Gastroesophageal sphincter (tissue), 4 donors: ENCODE results near the gene SPC25. TPM values are rescaled to one million over a fixed set of nuclear protein-coding genes. Genes with fewer than 3 reads are reported as not detected.

Experiments
- ATAC-seq: fragments of 150-250 bp; one replicate; pipeline ENCODE4 v1.9.1; 2016; ENCODE audit warnings: mild to moderate bottlenecking, moderate library complexity
- H3K27ac ChIP-seq, 4 donors: fragments of 200-600 bp; sonication (generic) in 3 of 4; 1 replicate in 3 of 4; 2 replicates in 1 of 4; pipeline ENCODE4 v1.5.1; 2016 to 2019
- H3K27me3 ChIP-seq: fragments of 200-600 bp; sonication (generic); one replicate; pipeline ENCODE4 v1.5.1; 2019
- H3K36me3 ChIP-seq, 2 donors: fragments of 200-600 bp; sonication (generic); one replicate each; pipeline ENCODE4 v1.5.1; 2019; ENCODE audit warnings: control low read depth in 1 of 2
- H3K4me1 ChIP-seq, 3 donors: fragments of 200-600 bp; sonication (generic); 1 replicate in 2 of 3; 2 replicates in 1 of 3; pipeline ENCODE4 v1.5.1; 2016 to 2019; ENCODE audit warnings: control low read depth in 2 of 3
- H3K4me3 ChIP-seq, 2 donors: fragments of 200-600 bp; sonication (generic); one replicate each; pipeline ENCODE4 v1.5.1; 2019; ENCODE audit warnings: mild to moderate bottlenecking in 1 of 2, moderate library complexity in 1 of 2
- H3K9me3 ChIP-seq, 3 donors: fragments of 200-600 bp; sonication (generic); one replicate each; pipeline ENCODE4 v1.5.1; 2017 to 2019; ENCODE audit warnings: control low read depth in 2 of 3
- CTCF ChIP-seq, 4 experiments: fragments of 200-600 bp in 2 of 4; fragments of 450-650 bp in 2 of 4; sonication (generic) in 1 of 4; IDR thresholded peaks; one replicate each; pipeline ENCODE4 v1.5.1; 2017 to 2019; ENCODE audit warnings: antibody characterized with exemption in 4 of 4, mild to moderate bottlenecking in 2 of 4, moderate library complexity in 2 of 4
- EP300 ChIP-seq: sonication (generic); formaldehyde crosslinking; IDR thresholded peaks from one replicate; pipeline ENCODE4 v1.6.1; 2017; ENCODE audit warnings: antibody characterized with exemption, mild to moderate bottlenecking
- POLR2A ChIP-seq, 2 donors: fragments of 450-650 bp; IDR thresholded peaks; one replicate each; pipeline ENCODE4 v1.6.1; 2017; ENCODE audit warnings: antibody characterized with exemption in 2 of 2, mild to moderate bottlenecking in 2 of 2, moderate library complexity in 1 of 2
- POLR2AphosphoS5 ChIP-seq: sonication (generic); formaldehyde crosslinking; IDR thresholded peaks from one replicate; pipeline ENCODE4 v1.6.1; 2017; ENCODE audit warnings: antibody characterized with exemption
- WGBS, 2 donors: methylation state at CpG; one replicate each; pipeline ENCODE4 v1.1.5; 2018; ENCODE audit warnings: low coverage in 1 of 2; 5-methylcytosine and 5-hydroxymethylcytosine counted together
- total RNA-seq, 4 donors: library from RNA; depleted of rRNA; stranded (reverse); fragments of >200 nt; gene quantifications; one replicate each; pipeline ENCODE4 v1.1.0, GENCODE V29; 2016

The SPC25 gene
- total RNA-seq, 4 donors from 2014 or later, result not detected

GRCh38 chr2:168850846-168851245 is 39.4 kb downstream of the SPC25 start:
- TF ChIP-seq CTCF (IDR thresholded peaks at IDR 0.05) (no peak), POLR2A (IDR thresholded peaks at IDR 0.05) (no peak), EP300 (no peak), POLR2AphosphoS5 (no peak)
- no peak for ATAC-seq
- no peaks in the 10 kb centered on the region for H3K4me1 ChIP-seq

GRCh38 chr2:168849610-168850009 is 40.6 kb downstream of the SPC25 start:
- H3K4me1 ChIP-seq, result no peaks in the 10 kb centered on the region
- TF ChIP-seq CTCF (IDR thresholded peaks at IDR 0.05), result peak in 1 of 4 experiments; percentile 37
- TF ChIP-seq POLR2A (IDR thresholded peaks at IDR 0.05), result no peak
- no peak for ATAC-seq
- H3K4me3 ChIP-seq, result no peak overlapping the region
- 57 to 60% methylated on average over 1 to 2 of the region's 2 CpGs for WGBS, 2 donors
- no peak overlapping the region for H3K27ac ChIP-seq
- H3K36me3 ChIP-seq, result no peaks in the 10 kb centered on the region
- H3K9me3 ChIP-seq, result no peaks in the 10 kb centered on the region
- H3K27me3 ChIP-seq, result no peaks in the 10 kb centered on the region

More at GRCh38 chr2:168850846-168851245, 39.4 kb downstream of the SPC25 start:
- Histone ChIP-seq H3K9me3 (no peaks in the 10 kb centered on the region), H3K27ac (no peak overlapping the region), H3K27me3 (no peaks in the 10 kb centered on the region), H3K4me3 (no peak overlapping the region), H3K36me3 (no peaks in the 10 kb centered on the region)

- no peak overlapping the region for H3K27ac ChIP-seq
- 92 to 96% methylated on average over 2 to 3 of the region's 3 CpGs for WGBS, 2 donors
- TF ChIP-seq EP300 (no peak), CTCF (IDR thresholded peaks at IDR 0.05) (no peak), POLR2AphosphoS5 (no peak), POLR2A (IDR thresholded peaks at IDR 0.05) (no peak)
- H3K9me3 ChIP-seq, result no peaks in the 10 kb centered on the region
- H3K4me3 ChIP-seq, result no peak overlapping the region
- ATAC-seq, result no peak
- no peaks in the 10 kb centered on the region for H3K27me3 ChIP-seq
- H3K4me1 ChIP-seq, result no peaks in the 10 kb centered on the region
- no peaks in the 10 kb centered on the region for H3K36me3 ChIP-seq
These were observed 42.0 kb downstream of the SPC25 start for GRCh38 chr2:168848225-168848624.

- Histone ChIP-seq H3K27me3 (no peaks in the 10 kb centered on the region), H3K9me3 (no peaks in the 10 kb centered on the region), H3K36me3 (no peaks in the 10 kb centered on the region), H3K4me3 (no peak overlapping the region), H3K27ac (no peak overlapping the region), H3K4me1 (no peaks in the 10 kb centered on the region)
- ATAC-seq, result no peak
- WGBS, 2 donors, result 89 to 100% methylated on average over 2 to 3 of the region's 3 CpGs
- no peak for TF ChIP-seq POLR2AphosphoS5
- no peak for TF ChIP-seq POLR2A (IDR thresholded peaks at IDR 0.05)
- TF ChIP-seq EP300, result no peak
- no peak for TF ChIP-seq CTCF (IDR thresholded peaks at IDR 0.05)
These were observed 47.0 kb downstream of the SPC25 start for GRCh38 chr2:168843253-168843652.

- no peak for TF ChIP-seq EP300
- TF ChIP-seq POLR2AphosphoS5, result no peak
- no peak for TF ChIP-seq POLR2A (IDR thresholded peaks at IDR 0.05)
- TF ChIP-seq CTCF (IDR thresholded peaks at IDR 0.05), result no peak
- 65 to 90% methylated on average over 1 to 2 of the region's 2 CpGs for WGBS, 2 donors
- Histone ChIP-seq H3K27me3 (no peaks in the 10 kb centered on the region), H3K4me3 (no peak overlapping the region), H3K27ac (no peak overlapping the region), H3K36me3 (peaks cover 0 to 4% of the 10 kb centered on the region in 2 donors), H3K4me1 (no peaks in the 10 kb centered on the region), H3K9me3 (no peaks in the 10 kb centered on the region)
- no peak for ATAC-seq
These were observed 48.8 kb downstream of the SPC25 start for GRCh38 chr2:168841445-168841844.
